ENCODE data around the gene PSMA3. TPM values are rescaled to one million over a fixed set of nuclear protein-coding genes. Genes with fewer than 3 reads are reported as not detected.

PSMA3 gene
- total RNA-seq, 2 donors from 2014 or later = 76.8 to 93.7 TPM

- intact Hi-C loops (cut with DNase I) = no loop called here
- no peak overlapping the region for H3K4me3 ChIP-seq
- no peak for TF ChIP-seq POLR2AphosphoS5 (IDR thresholded peaks at IDR 0.05)
- TF ChIP-seq CTCF (IDR thresholded peaks at IDR 0.05) = no peak
- no peak for TF ChIP-seq POLR2A (IDR thresholded peaks at IDR 0.05)
- 84% methylated on average over 8 of the region's 8 CpGs for WGBS
- H3K27me3 ChIP-seq (replicated peaks; ENCODE audit: insufficient read depth) = no peaks in the 10 kb centered on the region
- no peaks in the 10 kb centered on the region for H3K9me3 ChIP-seq
- H3K27ac ChIP-seq = no peak overlapping the region
- H3K4me1 ChIP-seq (replicated peaks) = no peaks in the 10 kb centered on the region
- DNase-seq (ENCODE audit: low spot score) = no peak
- no peaks in the 10 kb centered on the region for H3K36me3 ChIP-seq
Measured at GRCh38 chr14:58307597-58308316, 63.1 kb downstream of the PSMA3 start.

GRCh38 chr14:58309086-58309485 lies 64.4 kb downstream of the PSMA3 start:
- TF ChIP-seq POLR2A (IDR thresholded peaks at IDR 0.05) (no peak), POLR2AphosphoS5 (IDR thresholded peaks at IDR 0.05) (no peak), CTCF (IDR thresholded peaks at IDR 0.05) (no peak)
- Histone ChIP-seq H3K9me3 (no peaks in the 10 kb centered on the region), H3K36me3 (no peaks in the 10 kb centered on the region), H3K4me1 (replicated peaks) (no peaks in the 10 kb centered on the region), H3K4me3 (no peak overlapping the region), H3K27me3 (replicated peaks; ENCODE audit: insufficient read depth) (no peaks in the 10 kb centered on the region), H3K27ac (no peak overlapping the region)
- WGBS = 94% methylated on average over 2 of the region's 2 CpGs
- intact Hi-C loops (cut with DNase I) = no loop called here
- DNase-seq (ENCODE audit: low spot score) = no peak

- H3K4me1 ChIP-seq (replicated peaks) = no peaks in the 10 kb centered on the region
- no peaks in the 10 kb centered on the region for H3K27me3 ChIP-seq (replicated peaks; ENCODE audit: insufficient read depth)
- no peak overlapping the region for H3K27ac ChIP-seq
- H3K36me3 ChIP-seq = no peaks in the 10 kb centered on the region
- TF ChIP-seq POLR2AphosphoS5 (IDR thresholded peaks at IDR 0.05) (no peak), CTCF (IDR thresholded peaks at IDR 0.05) (no peak), POLR2A (IDR thresholded peaks at IDR 0.05) (no peak)
- no peaks in the 10 kb centered on the region for H3K9me3 ChIP-seq
- 92% methylated on average over 1 of the region's 1 CpG for WGBS
- H3K4me3 ChIP-seq = no peak overlapping the region
- intact Hi-C loops (cut with DNase I) = no loop called here
- DNase-seq (ENCODE audit: low spot score) = no peak
Measured at GRCh38 chr14:58313699-58314098, 69.1 kb downstream of the PSMA3 start.

- Histone ChIP-seq H3K27ac (no peak overlapping the region), H3K4me1 (replicated peaks) (no peaks in the 10 kb centered on the region), H3K36me3 (no peaks in the 10 kb centered on the region), H3K4me3 (no peak overlapping the region), H3K9me3 (no peaks in the 10 kb centered on the region), H3K27me3 (replicated peaks; ENCODE audit: insufficient read depth) (no peaks in the 10 kb centered on the region)
- WGBS = 74% methylated on average over 1 of the region's 1 CpG
- no peak for DNase-seq (ENCODE audit: low spot score)
- intact Hi-C loops (cut with DNase I) = no loop called here
- TF ChIP-seq POLR2AphosphoS5 (IDR thresholded peaks at IDR 0.05) (no peak), CTCF (IDR thresholded peaks at IDR 0.05) (no peak), POLR2A (IDR thresholded peaks at IDR 0.05) (no peak)
Measured at GRCh38 chr14:58315606-58316005, 71.0 kb downstream of the PSMA3 start.

Small RNAs within 50 kb of the gene (small RNA-seq; reads per million reads assigned to genes)
- gene RNU6-341P = 0 reads per million in 2 donors

Other genes with a start within 250 kb of the PSMA3 start
- 10 to 100 TPM in 1 of 2 donors, 1 to 10 TPM in 1; 2.4 to 45.1 TPM for gene ARMH4, start 92.6 kb upstream of the PSMA3 start, total RNA-seq
- gene ACTR10, start 44.7 kb upstream of the PSMA3 start, total RNA-seq = 100 to 1,000 TPM in 1 of 2 donors, 10 to 100 TPM in 1; 63.2 to 105 TPM
- gene ARID4A, start 53.7 kb downstream of the PSMA3 start, total RNA-seq = 10 to 100 TPM; 10.0 to 14.8 TPM
- gene TOMM20L, start 151.1 kb downstream of the PSMA3 start, total RNA-seq = 1 to 10 TPM in 1 of 2 donors, not detected in 1; 4.0 TPM
- 10 to 100 TPM; 50.4 to 51.4 TPM for gene TIMM9, start 182.7 kb downstream of the PSMA3 start, total RNA-seq
- gene KIAA0586, start 182.9 kb downstream of the PSMA3 start, total RNA-seq = 10 to 100 TPM; 11.2 to 27.0 TPM

Measured in prostate gland (tissue), 2 donors.